ENCODE data around the gene VAC14. TPM values are rescaled to one million over a fixed set of nuclear protein-coding genes. Genes with fewer than 3 reads are reported as not detected.

The VAC14 gene
- total RNA-seq, 1 donor from 2014 or later = 38.1 TPM

GRCh38 chr16:70685061-70685937 is 115.7 kb downstream of the VAC14 start:
- peak overlapping the region; percentile 92 for H3K27ac ChIP-seq
- peaks cover 86% of the 10 kb centered on the region for H3K4me1 ChIP-seq
- intact Hi-C loops (cut with DNase I) = no loop called here
- no peaks in the 10 kb centered on the region for H3K9me3 ChIP-seq
- TF ChIP-seq, protein P1, sequence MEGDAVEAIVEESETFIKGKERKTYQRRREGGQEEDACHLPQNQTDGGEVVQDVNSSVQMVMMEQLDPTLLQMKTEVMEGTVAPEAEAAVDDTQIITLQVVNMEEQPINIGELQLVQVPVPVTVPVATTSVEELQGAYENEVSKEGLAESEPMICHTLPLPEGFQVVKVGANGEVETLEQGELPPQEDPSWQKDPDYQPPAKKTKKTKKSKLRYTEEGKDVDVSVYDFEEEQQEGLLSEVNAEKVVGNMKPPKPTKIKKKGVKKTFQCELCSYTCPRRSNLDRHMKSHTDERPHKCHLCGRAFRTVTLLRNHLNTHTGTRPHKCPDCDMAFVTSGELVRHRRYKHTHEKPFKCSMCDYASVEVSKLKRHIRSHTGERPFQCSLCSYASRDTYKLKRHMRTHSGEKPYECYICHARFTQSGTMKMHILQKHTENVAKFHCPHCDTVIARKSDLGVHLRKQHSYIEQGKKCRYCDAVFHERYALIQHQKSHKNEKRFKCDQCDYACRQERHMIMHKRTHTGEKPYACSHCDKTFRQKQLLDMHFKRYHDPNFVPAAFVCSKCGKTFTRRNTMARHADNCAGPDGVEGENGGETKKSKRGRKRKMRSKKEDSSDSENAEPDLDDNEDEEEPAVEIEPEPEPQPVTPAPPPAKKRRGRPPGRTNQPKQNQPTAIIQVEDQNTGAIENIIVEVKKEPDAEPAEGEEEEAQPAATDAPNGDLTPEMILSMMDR (IDR thresholded peaks at IDR 0.05) = no peak
- no peak for TF ChIP-seq POLR2AphosphoS5 (IDR thresholded peaks at IDR 0.05; ENCODE audit: insufficient read depth in 1 of 2, low read depth in 1 of 2)
- no peak for TF ChIP-seq POLR2A (IDR thresholded peaks at IDR 0.05)
- no peaks in the 10 kb centered on the region for H3K27me3 ChIP-seq
- no peak for DNase-seq (ENCODE audit: extremely low spot score in 2 of 2)
- peak overlapping the region; percentile 73 to 91 for H3K4me3 ChIP-seq
- H3K36me3 ChIP-seq = peaks cover 0 to 4% of the 10 kb centered on the region in 2 donors

DNA sequence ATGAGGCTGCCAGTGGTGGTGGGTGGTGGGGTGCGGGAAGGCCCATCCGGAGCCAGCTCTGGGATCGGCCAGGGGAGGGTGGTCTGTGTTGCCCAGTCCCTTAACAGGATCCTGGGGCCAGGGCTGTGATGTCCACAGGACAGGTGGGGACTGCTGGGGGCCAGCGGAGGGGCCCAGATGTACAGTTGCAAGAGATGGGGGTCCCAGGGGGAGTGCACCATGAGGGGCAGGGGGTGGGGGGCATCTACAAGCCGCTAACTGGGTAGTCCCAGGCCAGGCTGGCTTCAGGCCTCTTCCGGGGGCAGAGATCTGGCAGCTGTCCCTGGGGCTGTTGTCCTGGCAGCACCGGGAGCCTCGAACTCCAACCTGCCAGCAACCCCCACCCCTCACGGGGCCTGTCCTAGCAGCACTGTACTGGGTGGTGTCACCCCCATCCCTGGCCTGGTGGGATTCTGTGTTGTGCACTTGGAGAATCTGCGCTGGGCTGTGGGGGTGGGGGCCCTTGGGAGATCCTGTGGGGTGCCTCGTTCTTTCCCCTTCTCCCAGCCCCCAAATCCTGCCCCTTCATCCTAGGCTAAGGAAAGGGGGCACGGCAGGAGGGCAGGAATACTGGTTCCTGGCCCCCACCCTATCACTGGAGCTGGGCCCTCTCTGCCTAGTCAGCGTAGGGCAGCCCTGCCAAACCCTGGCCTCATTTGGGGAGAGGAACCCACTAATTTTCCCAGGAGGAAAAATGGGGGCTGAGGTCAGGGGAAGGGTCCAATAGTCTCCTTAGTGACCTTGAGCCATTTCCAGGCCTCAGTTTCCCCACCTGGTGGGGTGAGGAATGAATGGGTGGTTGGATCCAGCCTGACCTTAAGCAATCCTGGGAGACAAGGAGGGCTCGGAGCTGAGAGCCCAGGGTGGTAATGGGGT is 116.6 kb downstream of the VAC14 start:
- peaks cover 0 to 8% of the 10 kb centered on the region in 2 donors for H3K36me3 ChIP-seq
- H3K4me3 ChIP-seq = peak overlapping the region; percentile 73 to 91
- no peaks in the 10 kb centered on the region for H3K27me3 ChIP-seq
- no peak for TF ChIP-seq POLR2A (IDR thresholded peaks at IDR 0.05)
- no peak for TF ChIP-seq POLR2AphosphoS5 (IDR thresholded peaks at IDR 0.05; ENCODE audit: insufficient read depth in 1 of 2, low read depth in 1 of 2)
- TF ChIP-seq, protein P1 (IDR thresholded peaks at IDR 0.05) = no peak
- H3K9me3 ChIP-seq = no peaks in the 10 kb centered on the region
- H3K4me1 ChIP-seq = peaks cover 79% of the 10 kb centered on the region
- H3K27ac ChIP-seq = peak overlapping the region; percentile 92
- no peak for DNase-seq (ENCODE audit: extremely low spot score in 2 of 2)
- intact Hi-C loops (cut with DNase I) = loop anchor here (5.0 kb wide), 1 partner anchor 53 kb away; no protein-coding TSS in a partner anchor

DNA sequence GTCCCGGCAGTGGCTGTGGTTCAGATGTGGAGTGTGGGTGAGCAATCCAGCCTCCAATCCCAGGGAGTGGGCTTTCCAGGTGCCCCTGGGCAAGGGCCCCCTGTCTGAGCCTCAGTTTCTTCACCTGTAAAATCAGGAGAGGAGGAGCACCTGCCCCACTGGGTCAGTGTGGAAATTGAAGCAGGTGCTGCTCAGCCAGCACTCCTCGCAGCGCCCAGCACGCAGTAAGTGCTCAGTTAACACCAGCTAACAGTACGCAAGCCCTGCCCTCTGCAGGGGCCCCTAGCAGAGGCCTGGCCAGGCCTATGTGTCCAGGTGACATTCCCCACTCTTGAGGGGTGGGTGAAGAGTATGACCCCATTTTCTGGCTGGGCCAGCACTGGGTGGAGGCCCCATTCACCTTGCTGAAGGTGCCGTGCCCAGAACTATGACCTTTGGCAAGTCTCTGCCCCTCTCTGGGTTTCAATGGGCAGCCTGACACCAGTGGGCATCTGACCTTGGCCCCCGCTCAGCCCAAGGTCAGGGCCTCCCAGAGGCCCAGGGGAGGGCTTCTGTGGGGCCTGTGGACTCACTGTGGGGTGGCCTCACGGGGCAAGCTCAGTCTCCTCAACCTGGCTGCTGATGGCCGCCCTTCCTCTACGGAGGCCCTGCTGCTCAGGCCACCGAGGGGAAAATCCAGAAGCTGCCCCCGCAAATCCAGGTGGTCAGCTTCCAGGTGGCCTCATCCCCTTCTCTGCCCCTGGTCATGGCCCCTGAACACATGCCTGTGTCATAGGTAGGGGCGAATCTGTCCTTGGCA is 117.6 kb downstream of the VAC14 start:
- no peak for DNase-seq (ENCODE audit: extremely low spot score in 2 of 2)
- H3K4me1 ChIP-seq = peaks cover 69% of the 10 kb centered on the region
- intact Hi-C loops (cut with DNase I) = loop anchor here (5.0 kb wide), 1 partner anchor 54 kb away; no protein-coding TSS in a partner anchor
- H3K36me3 ChIP-seq = peaks cover 0 to 19% of the 10 kb centered on the region in 2 donors
- H3K9me3 ChIP-seq = no peaks in the 10 kb centered on the region
- peak overlapping the region; percentile 73 to 91 for H3K4me3 ChIP-seq
- H3K27ac ChIP-seq = peak overlapping the region; percentile 92
- no peaks in the 10 kb centered on the region for H3K27me3 ChIP-seq
- TF ChIP-seq, protein P1 (IDR thresholded peaks at IDR 0.05) = no peak
- no peak for TF ChIP-seq POLR2AphosphoS5 (IDR thresholded peaks at IDR 0.05; ENCODE audit: insufficient read depth in 1 of 2, low read depth in 1 of 2)
- TF ChIP-seq POLR2A (IDR thresholded peaks at IDR 0.05) = no peak

DNA sequence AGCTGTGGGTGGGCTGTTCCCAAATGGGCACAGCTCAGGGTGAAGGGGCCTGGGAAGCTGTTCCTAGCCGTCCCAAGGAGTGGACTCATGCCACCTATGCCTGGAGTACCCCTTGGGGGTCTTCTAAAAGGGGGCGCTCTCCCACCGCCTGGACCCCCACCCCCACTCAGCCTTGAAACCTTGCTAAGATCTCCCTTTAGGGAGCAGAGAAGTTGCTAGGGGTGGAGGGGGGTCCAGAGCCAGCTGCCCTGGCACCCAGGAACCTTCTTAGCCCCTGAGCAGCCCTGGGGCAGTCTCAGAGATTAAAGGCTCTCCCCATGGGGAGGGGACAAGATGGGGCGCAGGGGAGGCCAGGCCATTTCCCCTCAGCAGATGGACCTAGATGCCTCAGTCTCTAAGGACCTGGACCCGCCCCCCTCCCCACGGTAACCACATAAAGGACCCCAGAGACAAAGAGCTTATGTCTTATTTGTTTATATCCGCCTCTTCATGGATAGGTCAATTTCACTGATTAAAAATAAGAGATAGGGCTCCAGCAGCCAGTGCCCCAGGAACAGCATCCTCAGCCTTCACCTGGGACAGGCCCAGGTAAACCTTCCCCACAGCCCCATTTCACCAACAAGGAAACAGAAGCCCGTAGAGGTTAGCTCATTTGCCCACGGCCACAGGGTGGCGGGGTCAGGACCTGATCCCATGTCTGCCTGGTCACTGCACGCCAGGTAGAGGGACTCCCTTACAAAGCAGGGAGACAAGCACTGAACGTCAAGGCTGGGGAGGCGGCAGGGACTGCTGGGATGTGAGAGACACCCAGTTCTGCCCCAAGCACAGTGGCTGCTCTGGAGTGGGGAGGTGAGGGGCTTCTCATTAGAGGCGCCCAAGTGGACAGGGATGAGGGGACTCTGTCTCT is 118.5 kb downstream of the VAC14 start:
- Histone ChIP-seq H3K27ac (peak overlapping the region; percentile 92), H3K9me3 (no peaks in the 10 kb centered on the region), H3K27me3 (no peaks in the 10 kb centered on the region), H3K4me3 (peak overlapping the region; percentile 73 to 91), H3K36me3 (peaks cover 0 to 27% of the 10 kb centered on the region in 2 donors), H3K4me1 (peaks cover 60% of the 10 kb centered on the region)
- intact Hi-C loops (cut with DNase I) = loop anchor here (5.0 kb wide), 1 partner anchor 55 kb away; no protein-coding TSS in a partner anchor
- TF ChIP-seq POLR2AphosphoS5 (IDR thresholded peaks at IDR 0.05; ENCODE audit: insufficient read depth in 1 of 2, low read depth in 1 of 2) (no peak), POLR2A (IDR thresholded peaks at IDR 0.05) (no peak)
- TF ChIP-seq, protein P1 (IDR thresholded peaks at IDR 0.05) = no peak
- DNase-seq (ENCODE audit: extremely low spot score in 2 of 2) = no peak

All from vagina (tissue), 2 donors.